LNCaP clone FGC (cell line): Measurements from ENCODE around the gene BDKRB2.
"Not testable (repeated sequence)": the region's sequence is repeated elsewhere in the genome, so short reads cannot be mapped to it uniquely, and the experiment has no call there.

ENCODE experiments used
- DNase-seq: peaks from one replicate; pipeline ENCODE4 v3.0.0-alpha.2; 2011; ENCODE audit warnings: low read depth
- H3K4me3 ChIP-seq: 2 replicates; pipeline ENCODE4 v1.5.1; 2011; ENCODE audit warnings: mild to moderate bottlenecking, low read depth, low read length, control low read depth
- TF ChIP-seq, protein P1 (sequence below): IDR thresholded peaks from 2 replicates; pipeline ENCODE4 v1.5.1; 2012; ENCODE audit warnings: mild to moderate bottlenecking; ENCODE audit not compliant: control insufficient read depth, insufficient read depth; ENCODE audit errors: extremely low read depth

The BDKRB2 gene

DNA sequence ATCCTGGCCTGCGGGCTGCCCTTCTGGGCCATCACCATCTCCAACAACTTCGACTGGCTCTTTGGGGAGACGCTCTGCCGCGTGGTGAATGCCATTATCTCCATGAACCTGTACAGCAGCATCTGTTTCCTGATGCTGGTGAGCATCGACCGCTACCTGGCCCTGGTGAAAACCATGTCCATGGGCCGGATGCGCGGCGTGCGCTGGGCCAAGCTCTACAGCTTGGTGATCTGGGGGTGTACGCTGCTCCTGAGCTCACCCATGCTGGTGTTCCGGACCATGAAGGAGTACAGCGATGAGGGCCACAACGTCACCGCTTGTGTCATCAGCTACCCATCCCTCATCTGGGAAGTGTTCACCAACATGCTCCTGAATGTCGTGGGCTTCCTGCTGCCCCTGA is 36.0 kb downstream of the BDKRB2 start:
- TF ChIP-seq, protein P1, sequence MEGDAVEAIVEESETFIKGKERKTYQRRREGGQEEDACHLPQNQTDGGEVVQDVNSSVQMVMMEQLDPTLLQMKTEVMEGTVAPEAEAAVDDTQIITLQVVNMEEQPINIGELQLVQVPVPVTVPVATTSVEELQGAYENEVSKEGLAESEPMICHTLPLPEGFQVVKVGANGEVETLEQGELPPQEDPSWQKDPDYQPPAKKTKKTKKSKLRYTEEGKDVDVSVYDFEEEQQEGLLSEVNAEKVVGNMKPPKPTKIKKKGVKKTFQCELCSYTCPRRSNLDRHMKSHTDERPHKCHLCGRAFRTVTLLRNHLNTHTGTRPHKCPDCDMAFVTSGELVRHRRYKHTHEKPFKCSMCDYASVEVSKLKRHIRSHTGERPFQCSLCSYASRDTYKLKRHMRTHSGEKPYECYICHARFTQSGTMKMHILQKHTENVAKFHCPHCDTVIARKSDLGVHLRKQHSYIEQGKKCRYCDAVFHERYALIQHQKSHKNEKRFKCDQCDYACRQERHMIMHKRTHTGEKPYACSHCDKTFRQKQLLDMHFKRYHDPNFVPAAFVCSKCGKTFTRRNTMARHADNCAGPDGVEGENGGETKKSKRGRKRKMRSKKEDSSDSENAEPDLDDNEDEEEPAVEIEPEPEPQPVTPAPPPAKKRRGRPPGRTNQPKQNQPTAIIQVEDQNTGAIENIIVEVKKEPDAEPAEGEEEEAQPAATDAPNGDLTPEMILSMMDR: no peak
- DNase-seq: no peak
- H3K4me3 ChIP-seq: no peak overlapping the region

DNA sequence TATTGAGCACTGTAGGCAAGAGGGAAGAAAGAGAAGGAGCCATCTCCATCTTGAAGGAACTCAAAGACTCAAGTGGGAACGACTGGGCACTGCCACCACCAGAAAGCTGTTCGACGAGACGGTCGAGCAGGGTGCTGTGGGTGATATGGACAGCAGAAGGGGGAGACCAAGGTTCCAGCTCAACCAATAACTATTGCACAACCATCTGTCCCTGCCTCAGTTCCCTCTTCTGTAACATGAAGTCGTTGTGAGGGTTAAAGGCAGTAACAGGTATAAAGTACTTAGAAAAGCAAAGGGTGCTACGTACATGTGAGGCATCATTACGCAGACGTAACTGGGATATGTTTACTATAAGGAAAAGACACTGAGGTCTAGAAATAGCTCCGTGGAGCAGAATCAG is 37.5 kb downstream of the BDKRB2 start:
- H3K4me3 ChIP-seq: no peak overlapping the region
- TF ChIP-seq, protein P1: no peak
- DNase-seq: no peak

DNA sequence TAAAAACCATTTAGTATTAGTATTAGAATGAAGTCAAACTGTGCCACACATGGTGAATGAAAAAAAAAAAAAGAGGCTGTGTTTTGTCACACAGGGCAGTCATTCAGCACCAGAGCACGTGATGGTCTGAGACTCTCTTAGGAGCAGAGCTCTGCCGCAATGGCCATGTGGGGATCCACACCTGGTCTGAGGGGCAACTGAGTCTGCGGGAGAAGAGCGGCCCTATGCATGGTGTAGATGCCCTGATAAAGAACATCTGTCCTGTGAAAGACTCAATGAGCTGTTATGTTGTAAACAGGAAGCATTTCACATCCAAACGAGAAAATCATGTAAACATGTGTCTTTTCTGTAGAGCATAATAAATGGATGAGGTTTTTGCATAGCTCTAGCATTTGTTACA is 39.1 kb downstream of the BDKRB2 start:
- H3K4me3 ChIP-seq: no peak overlapping the region
- no peak for DNase-seq
- TF ChIP-seq, protein P1: no peak

DNA sequence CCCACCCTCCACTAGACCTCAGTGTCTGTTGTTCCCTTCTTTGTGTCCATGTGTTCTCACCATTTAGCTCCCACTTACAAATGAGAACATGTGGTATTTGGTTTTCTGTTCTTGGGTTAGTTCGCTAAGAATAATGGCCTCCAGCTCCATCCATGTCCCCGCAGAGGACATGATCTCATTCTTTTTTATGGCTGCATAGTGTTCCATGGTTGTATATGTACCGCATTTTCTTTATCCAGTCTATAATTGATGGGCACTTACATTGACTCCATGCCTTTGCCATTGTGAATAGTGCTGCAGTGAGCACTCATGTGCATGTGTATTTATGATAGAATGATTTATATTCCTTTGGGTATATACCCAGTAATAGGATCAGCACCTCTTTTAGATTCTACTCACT is 40.4 kb downstream of the BDKRB2 start:
- not testable (repeated sequence) for DNase-seq, H3K4me3 ChIP-seq

DNA sequence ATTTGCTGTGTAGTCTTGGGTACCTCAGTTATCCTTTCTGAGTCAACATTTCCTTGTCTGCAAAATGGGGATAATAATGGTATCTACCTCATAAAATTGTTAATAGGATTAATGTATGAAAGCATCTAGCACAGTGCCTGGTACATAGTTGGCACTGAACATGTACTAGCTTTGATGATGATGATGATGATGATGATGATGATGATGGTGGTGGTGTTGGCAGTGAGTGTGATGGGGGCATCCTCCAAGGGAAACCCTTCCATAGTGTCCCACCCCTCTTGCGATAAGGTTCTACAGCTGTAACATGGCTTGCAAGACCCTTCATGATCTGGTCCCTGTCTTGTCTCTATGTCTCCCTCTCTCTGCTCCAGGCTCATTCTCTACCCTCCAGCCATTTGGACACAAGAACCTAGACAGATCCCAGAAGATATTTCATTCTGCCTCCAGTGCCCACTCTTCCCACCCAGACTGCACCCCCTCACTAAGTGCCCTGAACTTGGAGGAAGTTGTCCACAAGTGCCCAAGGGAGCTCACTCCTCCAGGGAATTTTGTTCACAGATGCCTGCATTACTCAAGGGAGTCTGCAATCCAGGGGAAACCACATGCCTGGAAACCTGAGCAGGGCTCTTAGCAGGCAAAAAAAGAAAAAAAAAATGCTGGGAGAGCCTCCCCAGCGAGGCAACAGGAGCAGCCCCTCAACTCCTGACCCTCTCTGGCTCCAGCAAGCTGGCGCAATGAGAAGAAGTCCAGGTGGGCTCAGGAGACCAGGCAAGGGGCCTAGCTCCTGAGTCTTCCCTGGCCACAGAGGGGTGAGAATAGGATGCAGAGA is 41.3 kb downstream of the BDKRB2 start:
- TF ChIP-seq, protein P1: no peak
- DNase-seq: no peak
- H3K4me3 ChIP-seq: no peak overlapping the region

DNA sequence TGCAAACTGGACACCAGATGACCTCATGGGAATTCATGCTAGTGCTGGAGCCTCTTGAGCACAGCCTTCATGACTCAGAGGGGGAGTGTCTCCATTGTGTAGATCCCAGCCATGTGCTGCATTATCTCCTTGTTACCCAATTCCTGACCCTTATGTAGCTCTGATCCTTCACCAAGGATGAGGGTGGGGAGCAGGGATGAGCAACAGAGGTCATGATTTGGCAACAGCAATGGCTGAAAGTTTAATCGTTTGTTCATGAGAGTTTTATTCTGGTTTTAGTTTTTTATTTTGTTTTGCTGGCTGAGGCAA is 41.9 kb downstream of the BDKRB2 start:
- TF ChIP-seq, protein P1: no peak
- DNase-seq: no peak
- H3K4me3 ChIP-seq: no peak overlapping the region

DNA sequence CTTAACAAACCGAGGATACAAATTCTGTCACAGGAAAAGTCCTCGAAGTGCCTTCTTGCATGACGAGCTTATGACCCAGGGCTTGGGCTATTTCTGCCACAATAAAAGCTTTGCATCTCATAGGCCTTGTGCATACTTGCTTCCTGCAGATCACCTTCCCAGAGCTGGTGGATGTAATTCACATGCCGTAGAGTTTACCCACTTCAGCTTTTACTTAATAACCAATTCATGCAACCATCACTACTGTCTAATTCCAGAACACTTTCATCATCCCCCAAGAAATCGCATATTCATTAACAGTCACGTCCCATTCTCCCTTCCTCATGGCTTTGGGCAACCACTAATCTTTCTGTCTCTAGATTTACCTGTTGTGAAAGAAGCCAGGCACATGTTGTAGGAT is 42.4 kb downstream of the BDKRB2 start:
- TF ChIP-seq, protein P1: no peak
- no peak for DNase-seq
- no peak overlapping the region for H3K4me3 ChIP-seq

DNA sequence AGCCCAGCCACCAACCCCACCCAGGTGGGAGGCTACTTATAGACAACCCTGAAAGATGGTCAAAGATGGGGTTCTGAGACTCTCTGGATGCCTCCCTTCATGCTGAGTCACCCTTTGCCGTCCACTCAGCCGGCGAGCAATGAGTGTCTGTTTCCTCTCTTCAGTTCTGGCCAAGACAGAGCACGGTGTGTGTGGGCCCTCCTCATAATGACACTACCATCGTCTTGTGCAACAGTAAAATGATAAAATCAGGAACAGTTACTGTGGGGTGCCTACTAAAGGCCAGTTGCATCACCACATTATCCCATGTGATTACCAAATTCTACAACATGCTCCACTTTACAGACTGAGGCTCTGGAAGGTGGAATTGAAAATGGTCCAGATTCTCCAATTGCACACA is 44.4 kb downstream of the BDKRB2 start:
- TF ChIP-seq, protein P1: no peak
- no peak for DNase-seq
- no peak overlapping the region for H3K4me3 ChIP-seq
